NB4 (cell line): ENCODE data around the gene GPHA2.

Experiments used
- DNase-seq: peaks from one replicate; pipeline ENCODE4 v3.0.0; 2010; ENCODE audit warnings: low read depth
- H3K4me3 ChIP-seq: one replicate; pipeline ENCODE4 v1.5.1; 2011; ENCODE audit warnings: mild to moderate bottlenecking, low read depth, low read length, moderate library complexity
- MYC ChIP-seq: IDR thresholded peaks from 2 replicates; pipeline ENCODE4 v1.6.1; 2011; ENCODE audit warnings: low read depth, low read length
- POLR2A ChIP-seq: IDR thresholded peaks from 2 replicates; pipeline ENCODE4 v1.6.1; 2011; ENCODE audit warnings: mild to moderate bottlenecking; ENCODE audit not compliant: insufficient read length; ENCODE audit errors: extremely low read depth
- TF ChIP-seq, protein P1 (sequence below): IDR thresholded peaks from 2 replicates; pipeline ENCODE4 v1.6.1; 2011; ENCODE audit warnings: low read depth, low read length
- TF ChIP-seq, protein P2 (sequence below): IDR thresholded peaks from one replicate; pipeline ENCODE4 v1.5.1; 2012; ENCODE audit warnings: low read depth, low read length

The GPHA2 gene

DNA sequence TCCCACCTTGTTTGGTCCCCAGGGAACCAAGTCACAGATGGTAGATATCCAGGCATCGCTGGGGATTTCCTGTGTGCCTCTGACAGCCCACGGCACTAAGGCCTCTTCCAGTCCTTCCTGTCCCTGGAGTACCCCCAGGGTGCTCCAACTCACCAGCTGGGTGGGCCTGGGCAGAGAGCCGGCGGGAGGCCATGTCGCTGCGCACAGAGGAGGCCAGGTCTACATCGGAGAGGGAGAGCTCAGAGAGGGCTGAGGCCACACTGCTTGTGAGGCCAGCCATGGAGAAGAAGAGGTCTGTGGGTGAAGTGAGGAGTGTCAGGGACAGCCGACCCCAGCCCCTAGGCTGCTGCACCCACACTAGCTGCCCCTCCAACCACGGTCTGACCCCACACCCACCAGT, 24.0 kb downstream of the GPHA2 start:
- TF ChIP-seq, protein P1, sequence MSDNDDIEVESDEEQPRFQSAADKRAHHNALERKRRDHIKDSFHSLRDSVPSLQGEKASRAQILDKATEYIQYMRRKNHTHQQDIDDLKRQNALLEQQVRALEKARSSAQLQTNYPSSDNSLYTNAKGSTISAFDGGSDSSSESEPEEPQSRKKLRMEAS, result no peak
- TF ChIP-seq POLR2A (no peak), MYC (no peak)
- TF ChIP-seq, protein P2, sequence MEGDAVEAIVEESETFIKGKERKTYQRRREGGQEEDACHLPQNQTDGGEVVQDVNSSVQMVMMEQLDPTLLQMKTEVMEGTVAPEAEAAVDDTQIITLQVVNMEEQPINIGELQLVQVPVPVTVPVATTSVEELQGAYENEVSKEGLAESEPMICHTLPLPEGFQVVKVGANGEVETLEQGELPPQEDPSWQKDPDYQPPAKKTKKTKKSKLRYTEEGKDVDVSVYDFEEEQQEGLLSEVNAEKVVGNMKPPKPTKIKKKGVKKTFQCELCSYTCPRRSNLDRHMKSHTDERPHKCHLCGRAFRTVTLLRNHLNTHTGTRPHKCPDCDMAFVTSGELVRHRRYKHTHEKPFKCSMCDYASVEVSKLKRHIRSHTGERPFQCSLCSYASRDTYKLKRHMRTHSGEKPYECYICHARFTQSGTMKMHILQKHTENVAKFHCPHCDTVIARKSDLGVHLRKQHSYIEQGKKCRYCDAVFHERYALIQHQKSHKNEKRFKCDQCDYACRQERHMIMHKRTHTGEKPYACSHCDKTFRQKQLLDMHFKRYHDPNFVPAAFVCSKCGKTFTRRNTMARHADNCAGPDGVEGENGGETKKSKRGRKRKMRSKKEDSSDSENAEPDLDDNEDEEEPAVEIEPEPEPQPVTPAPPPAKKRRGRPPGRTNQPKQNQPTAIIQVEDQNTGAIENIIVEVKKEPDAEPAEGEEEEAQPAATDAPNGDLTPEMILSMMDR, result no peak
- no peak for DNase-seq
- H3K4me3 ChIP-seq, result no peak overlapping the region

DNA sequence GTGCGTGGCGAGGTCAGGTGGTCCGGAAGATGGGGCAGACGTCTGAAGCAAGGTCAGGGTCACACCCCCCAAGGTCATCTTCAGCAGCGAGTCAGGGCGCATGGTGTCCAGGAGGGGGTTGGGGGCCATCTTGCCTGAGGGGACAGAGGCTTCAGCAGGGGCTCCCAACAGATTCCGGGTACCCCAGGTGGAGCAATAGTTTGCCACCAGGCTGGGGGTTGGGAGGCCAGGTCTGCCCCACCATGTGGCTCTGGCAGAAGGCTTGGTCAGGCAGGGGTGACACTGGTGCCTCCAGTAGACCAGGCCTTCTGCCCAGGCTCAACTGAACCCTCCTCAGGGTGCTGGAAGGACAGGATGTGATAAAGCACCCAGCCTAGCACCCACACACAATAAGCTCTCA, 24.6 kb downstream of the GPHA2 start:
- TF ChIP-seq, protein P1, result no peak
- TF ChIP-seq MYC (no peak), POLR2A (no peak)
- TF ChIP-seq, protein P2, result no peak
- no peak for DNase-seq

DNA sequence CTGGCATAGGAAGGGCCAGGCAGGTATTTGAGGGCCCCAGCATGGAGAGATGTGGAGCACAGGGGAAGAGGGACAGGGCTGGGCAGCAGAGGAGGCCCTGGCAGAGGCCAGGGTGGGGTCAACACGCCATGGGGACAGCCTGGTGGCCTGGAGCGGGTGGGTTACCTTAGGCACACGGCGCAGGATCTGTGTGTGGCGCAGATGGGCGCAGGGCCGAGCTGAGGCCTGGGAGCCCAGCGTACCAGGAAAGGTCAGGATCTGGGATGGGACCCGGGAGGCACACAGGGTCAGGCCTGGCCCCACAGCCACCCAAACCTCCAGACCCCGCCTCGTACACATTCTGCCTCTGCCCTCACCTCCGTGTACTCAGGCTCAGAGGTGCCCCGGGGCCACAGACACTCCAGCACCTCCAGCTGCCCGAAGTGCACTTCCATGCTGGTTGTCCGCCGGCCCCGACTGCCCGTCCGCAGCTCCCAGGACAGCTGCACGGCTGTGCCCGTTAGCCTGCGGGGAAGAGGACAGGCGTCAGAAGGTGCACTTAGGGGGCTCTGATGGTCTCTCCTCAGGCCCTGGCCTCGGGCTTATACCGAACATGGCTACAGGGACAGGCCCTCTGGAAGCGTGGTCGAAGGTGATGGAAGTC, 25.1 kb downstream of the GPHA2 start:
- H3K4me3 ChIP-seq, result no peak overlapping the region
- no peak for DNase-seq
- TF ChIP-seq POLR2A (no peak), MYC (no peak)
- TF ChIP-seq, protein P1, result no peak
- TF ChIP-seq, protein P2, result no peak

More for the DNA sequence above, 24.6 kb downstream of the GPHA2 start:
- no peak overlapping the region for H3K4me3 ChIP-seq

DNA sequence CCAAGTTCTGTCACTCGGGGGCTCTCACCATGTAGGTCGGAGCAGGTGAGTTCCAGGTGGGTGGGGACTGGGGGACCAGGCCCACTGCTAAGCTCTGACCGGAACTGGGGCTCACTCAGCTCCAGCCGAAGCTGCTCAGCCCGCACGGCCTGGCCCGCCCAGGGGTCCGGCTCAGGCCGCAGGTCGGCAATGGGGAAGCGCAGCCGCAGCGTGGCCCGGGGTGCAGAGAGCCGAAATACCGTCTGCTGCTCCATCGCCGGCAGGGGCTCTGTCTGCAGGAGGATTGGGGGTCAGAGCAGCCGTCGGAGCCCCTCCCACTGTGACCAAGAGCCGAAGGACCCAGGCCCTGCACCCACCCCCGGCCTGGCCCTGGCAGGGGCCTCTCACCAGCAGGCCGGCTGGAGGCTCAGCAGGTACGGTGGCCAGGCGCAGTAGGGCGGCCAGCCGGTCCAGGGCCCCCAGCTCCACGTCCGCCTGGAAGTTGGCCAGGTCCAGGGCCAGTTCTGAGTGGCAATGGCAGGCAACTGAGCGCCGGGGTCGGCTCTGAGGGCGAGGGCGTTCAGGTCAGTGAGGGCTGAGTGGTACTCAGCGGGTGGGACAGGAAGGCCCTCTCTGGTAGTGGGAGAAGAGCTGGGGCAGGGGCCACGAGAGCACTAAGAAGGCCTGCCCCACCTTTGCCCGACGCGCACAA, 25.9 kb downstream of the GPHA2 start:
- TF ChIP-seq POLR2A (no peak), MYC (no peak)
- TF ChIP-seq, protein P2, result no peak
- TF ChIP-seq, protein P1, result no peak
- no peak overlapping the region for H3K4me3 ChIP-seq
- no peak for DNase-seq

DNA sequence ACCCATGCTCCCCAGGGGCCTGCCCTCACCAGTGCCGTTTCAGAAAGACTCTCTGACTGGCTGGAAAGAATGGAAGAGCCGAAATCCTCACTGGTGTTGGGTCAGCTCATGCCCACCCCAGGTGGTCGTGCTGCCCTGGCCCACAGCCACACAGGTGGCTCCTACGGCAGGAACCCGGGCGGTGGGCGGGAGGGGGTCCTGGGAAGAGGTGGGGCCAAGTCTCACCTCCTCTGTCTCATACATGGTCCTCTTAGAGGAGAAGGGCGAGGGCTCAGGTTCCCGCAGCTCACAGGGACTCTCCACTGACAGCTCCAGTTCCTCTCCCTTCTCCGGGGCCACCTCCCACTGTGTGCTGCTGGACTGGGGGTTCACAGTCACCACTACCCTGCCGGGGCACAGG, 26.9 kb downstream of the GPHA2 start:
- no peak overlapping the region for H3K4me3 ChIP-seq
- DNase-seq, result no peak
- TF ChIP-seq, protein P2, result no peak
- TF ChIP-seq, protein P1, result no peak
- TF ChIP-seq MYC (no peak), POLR2A (no peak)
